ENCODE data around the gene LRRC37A2.
"Not testable (repeated sequence)": the region's sequence is repeated elsewhere in the genome, so short reads cannot be mapped to it uniquely, and the experiment has no call there.

LRRC37A2 gene

GRCh38 chr17:46512168-46512567, at the start of gene LRRC37A2:
LRRC37A2 (plus strand) TSS chr17:46512468; CDS start chr17:46512713, 245 bp downstream.
- DNase-seq: not testable (repeated sequence)

- not testable (repeated sequence) for DNase-seq
These were observed 44.6 kb upstream of the LRRC37A2 start for GRCh38 chr17:46467618-46468017.

GRCh38 chr17:46474489-46474888, 37.8 kb upstream of the LRRC37A2 start:
- not testable (repeated sequence) for DNase-seq

- not testable (repeated sequence) for DNase-seq
These were observed 36.7 kb upstream of the LRRC37A2 start for GRCh38 chr17:46475583-46475982.

GRCh38 chr17:46478823-46479222, 33.4 kb upstream of the LRRC37A2 start:
- DNase-seq: not testable (repeated sequence)

- DNase-seq: not testable (repeated sequence)
These were observed 31.0 kb upstream of the LRRC37A2 start for GRCh38 chr17:46481310-46481709.

- not testable (repeated sequence) for DNase-seq
These were observed 20.2 kb upstream of the LRRC37A2 start for GRCh38 chr17:46492021-46492420.

- not testable (repeated sequence) for DNase-seq
These were observed 12.7 kb upstream of the LRRC37A2 start for GRCh38 chr17:46499437-46500139.

- not testable (repeated sequence) for DNase-seq
These were observed 6.4 kb upstream of the LRRC37A2 start for GRCh38 chr17:46505896-46506295.

GRCh38 chr17:46534716-46535115, 22.4 kb downstream of the LRRC37A2 start:
- not testable (repeated sequence) for DNase-seq

GRCh38 chr17:46548607-46549006, 36.3 kb downstream of the LRRC37A2 start:
- DNase-seq: not testable (repeated sequence)

GRCh38 chr17:46559155-46559554, 46.9 kb downstream of the LRRC37A2 start:
- not testable (repeated sequence) for DNase-seq

GRCh38 chr17:46560048-46560447, 47.8 kb downstream of the LRRC37A2 start:
- DNase-seq: not testable (repeated sequence)

GRCh38 chr17:46566284-46566683, 54.0 kb downstream of the LRRC37A2 start:
- not testable (repeated sequence) for DNase-seq

GRCh38 chr17:46566980-46567379, 54.7 kb downstream of the LRRC37A2 start:
- DNase-seq: not testable (repeated sequence)

GRCh38 chr17:46571796-46572195, 59.5 kb downstream of the LRRC37A2 start:
- DNase-seq: not testable (repeated sequence)

GRCh38 chr17:46579083-46580075, 67.1 kb downstream of the LRRC37A2 start, which contains the start of gene ARL17A:
ARL17A (minus strand) TSS chr17:46579691; CDS start chr17:46576322, 3,369 bp downstream.
- DNase-seq: not testable (repeated sequence)

- not testable (repeated sequence) for DNase-seq
These were observed 67.8 kb downstream of the LRRC37A2 start for GRCh38 chr17:46580082-46580481.

- DNase-seq: not testable (repeated sequence)
These were observed 73.2 kb downstream of the LRRC37A2 start for GRCh38 chr17:46585444-46585843.

- DNase-seq: not testable (repeated sequence)
These were observed 78.2 kb downstream of the LRRC37A2 start, which contains the start of gene NSF for GRCh38 chr17:46590157-46591146. NSF (plus strand) TSS chr17:46590669; CDS start chr17:46590776, 107 bp downstream.

- not testable (repeated sequence) for DNase-seq
These were observed 79.1 kb downstream of the LRRC37A2 start for GRCh38 chr17:46591332-46591731.
